ENCODE results near the gene PDCD7. TPM values are rescaled to one million over a fixed set of nuclear protein-coding genes. Genes with fewer than 3 reads are reported as not detected.
A peak's percentile ranks its signal among the peaks of the same experiment; 100 is the strongest.
"Not testable (repeated sequence)": the region's sequence is repeated elsewhere in the genome, so short reads cannot be mapped to it uniquely, and the experiment has no call there.

Gene PDCD7, protein sequence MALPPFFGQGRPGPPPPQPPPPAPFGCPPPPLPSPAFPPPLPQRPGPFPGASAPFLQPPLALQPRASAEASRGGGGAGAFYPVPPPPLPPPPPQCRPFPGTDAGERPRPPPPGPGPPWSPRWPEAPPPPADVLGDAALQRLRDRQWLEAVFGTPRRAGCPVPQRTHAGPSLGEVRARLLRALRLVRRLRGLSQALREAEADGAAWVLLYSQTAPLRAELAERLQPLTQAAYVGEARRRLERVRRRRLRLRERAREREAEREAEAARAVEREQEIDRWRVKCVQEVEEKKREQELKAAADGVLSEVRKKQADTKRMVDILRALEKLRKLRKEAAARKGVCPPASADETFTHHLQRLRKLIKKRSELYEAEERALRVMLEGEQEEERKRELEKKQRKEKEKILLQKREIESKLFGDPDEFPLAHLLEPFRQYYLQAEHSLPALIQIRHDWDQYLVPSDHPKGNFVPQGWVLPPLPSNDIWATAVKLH
- total RNA-seq (2014; rRNA removed) (9.5 and 13.7 TPM in 2 replicates), Bru-seq, nascent RNA (percentile 59 among the genes with signal in this experiment), BruChase-seq, experiment 1, labeled RNA remaining after a 6-hour chase (percentile 73 among the genes with signal in this experiment), BruChase-seq, experiment 2, labeled RNA remaining after a 2-hour chase (percentile 75 among the genes with signal in this experiment)
- long read RNA-seq, partial matches to known transcripts = 21 of 39 reads
- long read RNA-seq, other reads (novel, unspliced or antisense) = 14 of 39 reads

- Histone ChIP-seq H3K36me3 (ENCODE audit: low read depth, low read length) (peaks cover 8% of the 10 kb centered on the region; the same call in 1 of the 2 replicates), H3K4me3 (ENCODE audit: low read length) (peak within 1 kb of the TSS; percentile 72), H3K27me3 (ENCODE audit: low read length) (no peaks in the 10 kb centered on the region), H2AFZ (ENCODE audit: low read length) (peak within 1 kb of the TSS; percentile 79), H3K9me2 (replicated peaks; ENCODE audit: low read length) (no peaks in the 10 kb centered on the region), H3F3A (ENCODE audit: low read length, unreplicated experiment) (no peaks in the 10 kb centered on the region), H3K9me3 (ENCODE audit: low read length) (no peaks in the 10 kb centered on the region), H3K4me2 (ENCODE audit: low read length) (peak within 1 kb of the TSS; percentile 92), H4K20me1 (ENCODE audit: low read length) (peaks cover 2% of the 10 kb centered on the region; the same call in 1 of the 2 replicates), H3K27ac (ENCODE audit: low read length) (no peak within 1 kb of the TSS), H3K79me2 (ENCODE audit: low read length) (peaks cover 24% of the 10 kb centered on the region), H3K4me1 (ENCODE audit: insufficient read depth, low read length) (peaks cover 5% of the 10 kb centered on the region; the same call in 1 of the 2 replicates), H3K9ac (ENCODE audit: low read length) (peak within 1 kb of the TSS; percentile 84)
- intact Hi-C loops (cut with micrococcal nuclease) = no loop called here
- DNase-seq (peak; percentile 85), ATAC-seq (peak; percentile 83)
- BruUV-seq (replicated peaks) = TSS peak; percentile 98
- no peak for TF ChIP-seq EZH2phosphoT487 (IDR thresholded peaks at IDR 0.05; ENCODE audit: borderline replicate concordance, low read length)
- ChIA-PET CTCF (no interaction called here), POLR2A (ENCODE audit: unreplicated experiment) (no interaction called here)
Measured at GRCh38 chr15:65133548-65134200, at the start of gene PDCD7. Gene PDCD7, minus strand, starts transcription at chr15:65133808. Its CDS starts 27 bp downstream, at chr15:65133781.

DNA sequence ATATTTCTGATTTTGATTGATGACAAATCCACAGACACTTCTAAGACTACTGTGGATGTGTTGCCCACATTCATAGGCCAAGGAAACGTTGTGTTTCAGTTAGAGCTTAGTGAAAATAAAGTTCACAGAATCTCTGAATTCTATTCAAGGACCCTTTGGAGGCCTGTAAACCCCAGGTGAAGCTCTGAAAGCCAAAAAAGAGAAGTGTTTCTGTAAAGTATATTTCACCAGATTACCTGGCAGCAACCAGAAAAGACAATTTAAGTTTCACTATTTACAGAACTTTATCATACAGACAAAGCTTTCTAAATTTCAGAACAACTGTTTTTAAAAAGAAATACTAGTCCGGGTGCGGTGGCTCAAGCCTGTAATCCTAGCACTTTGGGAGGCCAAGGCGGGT lies 48.9 kb upstream of the PDCD7 start:
- no peaks in the 10 kb centered on the region for H3K9me2 ChIP-seq (replicated peaks; ENCODE audit: low read length)
- H4K20me1 ChIP-seq (ENCODE audit: low read length) = no peaks in the 10 kb centered on the region
- H3K9ac ChIP-seq (ENCODE audit: low read length) = no peak overlapping the region
- H3K4me2 ChIP-seq (ENCODE audit: low read length) = peak overlapping the region; percentile 59
- H3F3A ChIP-seq (ENCODE audit: low read length, unreplicated experiment) = no peaks in the 10 kb centered on the region
- TF ChIP-seq, protein P1, sequence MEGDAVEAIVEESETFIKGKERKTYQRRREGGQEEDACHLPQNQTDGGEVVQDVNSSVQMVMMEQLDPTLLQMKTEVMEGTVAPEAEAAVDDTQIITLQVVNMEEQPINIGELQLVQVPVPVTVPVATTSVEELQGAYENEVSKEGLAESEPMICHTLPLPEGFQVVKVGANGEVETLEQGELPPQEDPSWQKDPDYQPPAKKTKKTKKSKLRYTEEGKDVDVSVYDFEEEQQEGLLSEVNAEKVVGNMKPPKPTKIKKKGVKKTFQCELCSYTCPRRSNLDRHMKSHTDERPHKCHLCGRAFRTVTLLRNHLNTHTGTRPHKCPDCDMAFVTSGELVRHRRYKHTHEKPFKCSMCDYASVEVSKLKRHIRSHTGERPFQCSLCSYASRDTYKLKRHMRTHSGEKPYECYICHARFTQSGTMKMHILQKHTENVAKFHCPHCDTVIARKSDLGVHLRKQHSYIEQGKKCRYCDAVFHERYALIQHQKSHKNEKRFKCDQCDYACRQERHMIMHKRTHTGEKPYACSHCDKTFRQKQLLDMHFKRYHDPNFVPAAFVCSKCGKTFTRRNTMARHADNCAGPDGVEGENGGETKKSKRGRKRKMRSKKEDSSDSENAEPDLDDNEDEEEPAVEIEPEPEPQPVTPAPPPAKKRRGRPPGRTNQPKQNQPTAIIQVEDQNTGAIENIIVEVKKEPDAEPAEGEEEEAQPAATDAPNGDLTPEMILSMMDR (conservative IDR thresholded peaks at IDR 0.05; ENCODE audit: low read depth, low read length) = no peak
- TF ChIP-seq EZH2phosphoT487 (IDR thresholded peaks at IDR 0.05; ENCODE audit: borderline replicate concordance, low read length) (no peak), EZH2 (IDR thresholded peaks at IDR 0.05; ENCODE audit: low read length, unreplicated experiment) (no peak)
- BruUV-seq (replicated peaks) = no TSS peak
- no peak overlapping the region for H3K27ac ChIP-seq (ENCODE audit: low read length)
- peaks cover 12% of the 10 kb centered on the region for H3K4me1 ChIP-seq (ENCODE audit: insufficient read depth, low read length)
- DNase-seq = no peak
- POLR2A ChIA-PET (ENCODE audit: unreplicated experiment) = no interaction called here
- H2AFZ ChIP-seq (ENCODE audit: low read length) = no peak overlapping the region
- peak overlapping the region; percentile 40; the same call in 1 of the 2 replicates for H3K4me3 ChIP-seq (ENCODE audit: low read length)
- no peaks in the 10 kb centered on the region for H3K9me3 ChIP-seq (ENCODE audit: low read length)
- no peak for ATAC-seq
- no peaks in the 10 kb centered on the region for H3K27me3 ChIP-seq (ENCODE audit: low read length)
- H3K79me2 ChIP-seq (ENCODE audit: low read length) = peaks cover 59% of the 10 kb centered on the region
- intact Hi-C loops (cut with micrococcal nuclease) = no loop called here
- CTCF ChIA-PET = no interaction called here
- H3K36me3 ChIP-seq (ENCODE audit: low read depth, low read length) = peaks cover 5% of the 10 kb centered on the region; the same call in 1 of the 2 replicates

DNA sequence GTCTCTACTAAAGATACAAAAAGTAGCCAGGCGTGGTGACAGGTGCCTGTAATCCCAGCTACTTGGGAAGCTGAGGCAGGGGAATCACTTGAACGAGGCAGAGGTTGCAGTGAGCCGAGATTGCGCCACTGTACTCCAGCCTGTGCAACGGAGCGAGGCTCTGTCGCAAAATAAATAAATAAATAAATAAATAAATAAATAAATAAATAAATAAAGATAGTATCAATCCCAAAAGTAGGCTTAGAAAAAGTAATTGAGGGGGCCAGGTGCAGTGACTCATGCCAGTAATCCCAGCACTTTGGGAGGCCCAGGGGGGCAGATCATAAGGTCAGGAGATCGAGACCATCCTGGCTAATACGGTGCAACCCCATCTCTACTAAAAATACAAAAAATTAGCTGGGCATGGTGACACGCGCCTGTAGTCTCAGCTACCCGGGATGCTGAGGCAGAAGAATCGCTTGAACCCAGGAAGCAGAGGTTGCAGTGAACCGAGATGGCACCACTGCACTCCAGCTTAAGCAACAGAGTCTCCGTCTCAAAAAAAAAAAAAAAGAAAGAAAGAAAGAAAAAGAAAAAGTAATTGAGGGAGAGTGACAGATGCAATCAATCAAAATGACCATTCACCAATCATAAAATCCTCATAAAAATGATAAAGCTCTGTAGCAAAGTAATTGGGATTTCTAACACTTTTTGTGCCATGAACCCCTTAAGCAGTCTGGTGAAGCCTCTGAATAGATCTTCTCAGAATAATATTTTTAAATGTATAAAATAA lies 48.2 kb upstream of the PDCD7 start:
- H3K36me3 ChIP-seq (ENCODE audit: low read depth, low read length); H3K4me2 ChIP-seq (ENCODE audit: low read length); ATAC-seq; H3K27me3 ChIP-seq (ENCODE audit: low read length); H2AFZ ChIP-seq (ENCODE audit: low read length); H3K9ac ChIP-seq (ENCODE audit: low read length); intact Hi-C loops (cut with micrococcal nuclease); DNase-seq; H3K9me3 ChIP-seq (ENCODE audit: low read length); H3F3A ChIP-seq (ENCODE audit: low read length, unreplicated experiment); BruUV-seq (replicated peaks); H3K9me2 ChIP-seq (replicated peaks; ENCODE audit: low read length); H3K4me3 ChIP-seq (ENCODE audit: low read length); POLR2A ChIA-PET (ENCODE audit: unreplicated experiment); H3K27ac ChIP-seq (ENCODE audit: low read length); H4K20me1 ChIP-seq (ENCODE audit: low read length); CTCF ChIA-PET: not testable (repeated sequence)
- Histone ChIP-seq H3K4me1 (ENCODE audit: insufficient read depth, low read length) (peaks cover 12% of the 10 kb centered on the region), H3K79me2 (ENCODE audit: low read length) (peaks cover 59% of the 10 kb centered on the region)
